Peyer's patch (tissue), 4 donors: ENCODE data around the gene C1orf122. TPM values are rescaled to one million over a fixed set of nuclear protein-coding genes. Genes with fewer than 3 reads are reported as not detected.

Source experiments
- DNase-seq, 3 donors: peaks; one replicate each; pipeline ENCODE4 v3.0.0-alpha.2; 2017 to 2019
- H3K27ac ChIP-seq, 4 donors: fragments of 200-600 bp; sonication (generic); one replicate each; pipeline ENCODE4 v1.5.1; 2016 to 2019
- H3K27me3 ChIP-seq, 2 donors: fragments of 200-600 bp; sonication (generic); one replicate each; pipeline ENCODE4 v1.5.1; 2019
- H3K36me3 ChIP-seq, 3 donors: fragments of 200-600 bp; sonication (generic); one replicate each; pipeline ENCODE4 v1.5.1; 2016 to 2019
- H3K4me1 ChIP-seq, 4 donors: fragments of 200-600 bp; sonication (generic); one replicate each; pipeline ENCODE4 v1.5.1; 2016 to 2019
- H3K4me3 ChIP-seq, 4 donors: fragments of 200-600 bp; sonication (generic); 1 replicate in 3 of 4; 2 replicates in 1 of 4; pipeline ENCODE4 v1.5.1; 2016 to 2019; ENCODE audit warnings: mild to moderate bottlenecking in 1 of 4
- H3K9me3 ChIP-seq, 4 donors: fragments of 200-600 bp; sonication (generic); one replicate each; pipeline ENCODE4 v1.5.1; 2016 to 2019; ENCODE audit warnings: mild to moderate bottlenecking in 1 of 4
- POLR2A ChIP-seq, 2 donors: fragments of 450-650 bp; IDR thresholded peaks; one replicate each; pipeline ENCODE4 v1.5.1; 2017; ENCODE audit warnings: antibody characterized with exemption in 2 of 2, mild to moderate bottlenecking in 2 of 2, moderate library complexity in 2 of 2
- total RNA-seq, 4 donors: library from RNA; depleted of rRNA; stranded (reverse); fragments of >200 nt; gene quantifications; one replicate each; pipeline ENCODE4 v1.1.0, GENCODE V29; 2016
- TF ChIP-seq, protein P1 (sequence below), 6 experiments: fragments of 450-650 bp in 4 of 6; fragments of 200-600 bp in 2 of 6; sonication (generic) in 1 of 6; IDR thresholded peaks; one replicate each; pipeline ENCODE4 v1.5.1; 2017 to 2019; ENCODE audit warnings: antibody characterized with exemption in 6 of 6, mild to moderate bottlenecking in 3 of 6, moderate library complexity in 1 of 6

The C1orf122 gene
- total RNA-seq, 4 donors from 2014 or later, result 27.2 to 178 (median 39.6) TPM

- H3K4me1 ChIP-seq, result peaks cover 0 to 27% (median 15%) of the 10 kb centered on the region in 4 donors
- H3K4me3 ChIP-seq, result no peak overlapping the region
- no peaks in the 10 kb centered on the region for H3K27me3 ChIP-seq
- H3K36me3 ChIP-seq, result peaks cover 0 to 35% (median 0%) of the 10 kb centered on the region in 3 donors
- H3K9me3 ChIP-seq, result no peaks in the 10 kb centered on the region
- no peak overlapping the region for H3K27ac ChIP-seq
- DNase-seq, result no peak
- TF ChIP-seq, protein P1, sequence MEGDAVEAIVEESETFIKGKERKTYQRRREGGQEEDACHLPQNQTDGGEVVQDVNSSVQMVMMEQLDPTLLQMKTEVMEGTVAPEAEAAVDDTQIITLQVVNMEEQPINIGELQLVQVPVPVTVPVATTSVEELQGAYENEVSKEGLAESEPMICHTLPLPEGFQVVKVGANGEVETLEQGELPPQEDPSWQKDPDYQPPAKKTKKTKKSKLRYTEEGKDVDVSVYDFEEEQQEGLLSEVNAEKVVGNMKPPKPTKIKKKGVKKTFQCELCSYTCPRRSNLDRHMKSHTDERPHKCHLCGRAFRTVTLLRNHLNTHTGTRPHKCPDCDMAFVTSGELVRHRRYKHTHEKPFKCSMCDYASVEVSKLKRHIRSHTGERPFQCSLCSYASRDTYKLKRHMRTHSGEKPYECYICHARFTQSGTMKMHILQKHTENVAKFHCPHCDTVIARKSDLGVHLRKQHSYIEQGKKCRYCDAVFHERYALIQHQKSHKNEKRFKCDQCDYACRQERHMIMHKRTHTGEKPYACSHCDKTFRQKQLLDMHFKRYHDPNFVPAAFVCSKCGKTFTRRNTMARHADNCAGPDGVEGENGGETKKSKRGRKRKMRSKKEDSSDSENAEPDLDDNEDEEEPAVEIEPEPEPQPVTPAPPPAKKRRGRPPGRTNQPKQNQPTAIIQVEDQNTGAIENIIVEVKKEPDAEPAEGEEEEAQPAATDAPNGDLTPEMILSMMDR (IDR thresholded peaks at IDR 0.05), result no peak
- TF ChIP-seq POLR2A (IDR thresholded peaks at IDR 0.05), result no peak
Observed at GRCh38 chr1:37809942-37810341, 2.4 kb downstream of the C1orf122 start.

DNA sequence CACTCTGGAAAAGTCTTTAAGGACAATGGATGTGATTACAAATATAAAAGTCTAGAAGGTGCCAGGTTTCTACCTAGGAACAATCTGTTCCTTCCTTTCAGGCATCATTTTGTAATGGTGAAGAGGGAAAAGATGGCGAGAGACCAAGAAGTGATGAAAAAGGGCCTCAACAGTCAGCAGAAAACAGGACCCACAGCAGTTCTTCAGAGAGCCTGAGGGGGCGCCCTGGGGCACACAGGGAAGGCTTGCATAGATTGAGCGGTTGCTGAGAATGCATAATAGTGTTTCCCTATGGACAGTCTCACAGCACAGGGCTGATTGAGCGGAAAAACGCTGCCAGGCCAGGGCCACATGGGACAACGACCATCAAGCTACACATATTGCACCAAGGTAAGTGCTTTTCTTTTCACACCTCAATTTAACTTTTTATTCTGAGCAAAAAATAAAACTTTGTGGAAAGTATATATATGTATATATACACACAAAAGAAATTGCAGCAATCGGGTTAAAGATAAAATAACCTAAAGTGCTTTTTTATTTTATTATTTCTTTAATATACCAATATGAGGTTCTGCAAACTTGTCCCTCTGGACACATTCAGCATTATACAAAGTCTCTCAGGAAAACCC, 3.6 kb downstream of the C1orf122 start:
- Histone ChIP-seq H3K27ac (no peak overlapping the region), H3K36me3 (peaks cover 0 to 35% (median 0%) of the 10 kb centered on the region in 3 donors), H3K27me3 (no peaks in the 10 kb centered on the region), H3K9me3 (no peaks in the 10 kb centered on the region), H3K4me3 (no peak overlapping the region), H3K4me1 (peaks cover 0 to 26% (median 15%) of the 10 kb centered on the region in 4 donors)
- peak; percentile 55 to 82 (median 77) for DNase-seq
- no peak for TF ChIP-seq POLR2A (IDR thresholded peaks at IDR 0.05)
- TF ChIP-seq, protein P1 (IDR thresholded peaks at IDR 0.05), result peak; percentile 66 to 84 (median 78)

GRCh38 chr1:37813529-37814145, 6.0 kb downstream of the C1orf122 start:
- Histone ChIP-seq H3K27ac (no peak overlapping the region), H3K9me3 (no peaks in the 10 kb centered on the region), H3K4me3 (no peak overlapping the region), H3K4me1 (peaks cover 0 to 15% (median 6%) of the 10 kb centered on the region in 4 donors), H3K36me3 (peaks cover 0 to 42% (median 0%) of the 10 kb centered on the region in 3 donors), H3K27me3 (no peaks in the 10 kb centered on the region)
- no peak for DNase-seq
- TF ChIP-seq POLR2A (IDR thresholded peaks at IDR 0.05), result no peak
- TF ChIP-seq, protein P1 (IDR thresholded peaks at IDR 0.05), result no peak

- Histone ChIP-seq H3K36me3 (peaks cover 0 to 48% (median 0%) of the 10 kb centered on the region in 3 donors), H3K27me3 (no peaks in the 10 kb centered on the region), H3K4me3 (no peak overlapping the region), H3K4me1 (peaks cover 0 to 10% (median 1%) of the 10 kb centered on the region in 4 donors), H3K9me3 (no peaks in the 10 kb centered on the region), H3K27ac (no peak overlapping the region)
- no peak for DNase-seq
- no peak for TF ChIP-seq POLR2A (IDR thresholded peaks at IDR 0.05)
- TF ChIP-seq, protein P1 (IDR thresholded peaks at IDR 0.05), result no peak
Observed at GRCh38 chr1:37814252-37814651, 6.7 kb downstream of the C1orf122 start.

GRCh38 chr1:37817481-37817880, 9.9 kb downstream of the C1orf122 start:
- Histone ChIP-seq H3K36me3 (peaks cover 0 to 70% (median 0%) of the 10 kb centered on the region in 3 donors), H3K27ac (no peak overlapping the region), H3K4me3 (no peak overlapping the region), H3K4me1 (no peaks in the 10 kb centered on the region), H3K27me3 (no peaks in the 10 kb centered on the region), H3K9me3 (no peaks in the 10 kb centered on the region)
- no peak for DNase-seq
- TF ChIP-seq POLR2A (IDR thresholded peaks at IDR 0.05), result no peak
- TF ChIP-seq, protein P1 (IDR thresholded peaks at IDR 0.05), result no peak
